H7 (cell line): Measurements from ENCODE around the gene TRAK1. TPM values are rescaled to one million over a fixed set of nuclear protein-coding genes. Genes with fewer than 3 reads are reported as not detected.

Experiments
- DNase-seq: peaks from one replicate; pipeline ENCODE4 v3.0.0; 2012
- H3K27me3 ChIP-seq: 2 replicates; pipeline ENCODE4 v1.6.0; 2011; ENCODE audit warnings: mild to moderate bottlenecking, low read length; ENCODE audit not compliant: control insufficient read depth, insufficient read depth
- H3K36me3 ChIP-seq: replicated peaks from 2 replicates; pipeline ENCODE4 v1.5.1; 2011; ENCODE audit warnings: low read length; ENCODE audit not compliant: control insufficient read depth, insufficient read depth
- H3K4me3 ChIP-seq: 2 replicates; pipeline ENCODE4 v1.5.1; 2011; ENCODE audit warnings: low read depth, mild to moderate bottlenecking, control low read depth, low read length, moderate library complexity; ENCODE audit not compliant: insufficient read depth
- total RNA-seq: library from RNA; depleted of rRNA; stranded (reverse); fragments of >200 nt; shearing (Covaris generic); gene quantifications from 2 replicates; pipeline ENCODE4 v1.2.3, GENCODE V29; 2014

TRAK1 gene
- total RNA-seq, 1 experiment from 2014 or later, result 20.6 TPM

- DNase-seq, result no peak
- no peaks in the 10 kb centered on the region for H3K27me3 ChIP-seq
- no peak overlapping the region for H3K4me3 ChIP-seq
- no peaks in the 10 kb centered on the region for H3K36me3 ChIP-seq
These were observed 84.5 kb downstream of the TRAK1 start for GRCh38 chr3:42175386-42176240.

DNA sequence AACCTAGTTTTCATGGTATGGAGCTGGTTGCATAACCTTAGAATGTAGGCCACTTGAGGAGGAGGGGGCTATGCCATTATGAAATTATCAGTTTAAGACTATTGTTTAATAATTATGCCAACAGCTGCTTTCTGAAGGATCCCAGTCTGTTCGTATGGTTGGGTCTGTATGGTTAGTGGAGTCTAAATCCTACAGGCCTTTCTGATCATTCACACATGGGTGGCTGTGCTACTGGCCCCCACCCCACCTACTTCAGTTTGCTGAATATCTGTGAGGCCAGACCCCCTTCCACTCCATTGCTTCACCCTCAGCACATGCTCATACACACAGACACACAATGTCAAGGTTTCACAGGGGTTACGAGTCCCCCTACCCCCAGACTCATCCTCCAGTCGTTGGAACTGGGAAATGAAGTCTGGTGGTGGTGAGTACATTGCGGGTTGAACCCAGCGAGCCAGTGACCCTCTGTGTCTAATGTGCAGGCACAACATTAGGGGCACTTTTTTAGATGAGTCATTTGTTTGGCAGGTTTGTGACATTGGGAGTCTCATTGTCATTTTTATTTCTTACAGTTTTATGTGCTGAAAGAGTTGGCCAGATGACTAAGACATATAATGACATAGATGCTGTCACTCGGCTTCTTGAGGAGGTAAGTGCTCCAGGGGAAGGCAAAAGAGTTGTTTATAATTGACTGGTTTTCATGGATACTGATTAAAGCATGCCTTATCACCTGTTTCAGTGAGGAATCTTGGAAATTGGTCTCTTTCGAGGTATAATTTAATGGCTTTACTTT lies 85.3 kb downstream of the TRAK1 start:
- Histone ChIP-seq H3K36me3 (no peaks in the 10 kb centered on the region), H3K4me3 (no peak overlapping the region), H3K27me3 (no peaks in the 10 kb centered on the region)
- no peak for DNase-seq

DNA sequence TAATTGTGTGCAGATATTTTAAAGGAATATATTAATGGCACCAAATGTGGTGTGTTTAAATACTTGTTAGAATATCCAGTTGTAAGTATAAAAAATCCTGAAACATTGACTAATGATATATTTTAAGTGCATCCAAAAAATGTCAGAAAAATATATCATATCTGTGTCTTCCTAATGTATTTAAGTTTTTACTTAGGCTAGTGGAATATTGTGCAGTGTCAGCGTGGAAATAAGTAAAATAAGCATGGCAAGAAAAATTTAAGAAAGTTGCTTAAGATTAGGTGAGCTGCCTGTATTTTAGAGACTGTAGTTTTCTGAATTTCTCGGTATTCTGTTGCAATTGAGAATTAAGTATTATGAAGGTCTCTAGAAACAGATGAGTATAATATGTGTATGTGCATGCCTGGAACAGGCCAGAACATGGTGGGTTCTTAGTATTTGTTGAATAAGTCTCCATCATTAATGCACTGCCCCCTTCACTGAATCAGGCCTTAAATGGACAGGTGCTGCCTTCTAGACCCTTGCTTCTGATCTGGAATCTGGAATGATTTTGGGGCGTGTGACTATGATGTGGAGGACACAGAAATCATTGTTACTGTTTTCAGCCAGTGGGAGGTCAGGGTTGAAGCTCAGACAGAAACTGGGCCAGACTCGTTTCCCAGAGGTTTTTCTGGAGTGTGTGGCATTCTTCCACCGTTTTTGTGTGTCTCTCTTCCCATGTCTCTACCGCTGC lies 86.1 kb downstream of the TRAK1 start:
- Histone ChIP-seq H3K27me3 (no peaks in the 10 kb centered on the region), H3K4me3 (no peak overlapping the region), H3K36me3 (no peaks in the 10 kb centered on the region)
- DNase-seq, result no peak

- no peaks in the 10 kb centered on the region for H3K27me3 ChIP-seq
- DNase-seq, result no peak
- H3K4me3 ChIP-seq, result no peak overlapping the region
- no peaks in the 10 kb centered on the region for H3K36me3 ChIP-seq
These were observed 86.6 kb downstream of the TRAK1 start for GRCh38 chr3:42177801-42178150.

- DNase-seq, result peak; percentile 39
- Histone ChIP-seq H3K4me3 (no peak overlapping the region), H3K27me3 (no peaks in the 10 kb centered on the region), H3K36me3 (no peaks in the 10 kb centered on the region)
These were observed 88.1 kb downstream of the TRAK1 start for GRCh38 chr3:42179110-42179725.

- Histone ChIP-seq H3K4me3 (no peak overlapping the region), H3K27me3 (no peaks in the 10 kb centered on the region), H3K36me3 (no peaks in the 10 kb centered on the region)
- no peak for DNase-seq
These were observed 89.7 kb downstream of the TRAK1 start for GRCh38 chr3:42180901-42181300.

DNA sequence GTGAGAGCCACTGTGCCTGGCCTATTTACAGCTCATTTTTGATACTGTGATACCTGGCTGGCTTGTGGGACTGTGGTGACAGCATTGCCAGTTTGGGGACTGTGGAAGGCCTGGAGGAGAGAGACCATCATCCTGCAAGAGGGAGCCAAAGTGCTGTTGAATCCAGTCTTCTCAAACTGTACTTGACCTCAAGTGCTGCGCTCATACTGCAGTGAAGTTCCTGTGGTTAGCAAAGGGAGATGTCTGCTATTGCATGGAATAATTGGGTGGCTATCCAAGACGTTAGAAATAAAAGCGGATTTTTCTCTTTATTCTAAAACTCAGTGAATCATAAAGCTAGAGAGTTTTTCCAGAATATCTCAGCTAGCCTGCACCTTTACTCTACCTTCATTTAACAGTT lies 91.4 kb downstream of the TRAK1 start:
- Histone ChIP-seq H3K27me3 (no peaks in the 10 kb centered on the region), H3K4me3 (no peak overlapping the region), H3K36me3 (no peaks in the 10 kb centered on the region)
- DNase-seq, result no peak

DNA sequence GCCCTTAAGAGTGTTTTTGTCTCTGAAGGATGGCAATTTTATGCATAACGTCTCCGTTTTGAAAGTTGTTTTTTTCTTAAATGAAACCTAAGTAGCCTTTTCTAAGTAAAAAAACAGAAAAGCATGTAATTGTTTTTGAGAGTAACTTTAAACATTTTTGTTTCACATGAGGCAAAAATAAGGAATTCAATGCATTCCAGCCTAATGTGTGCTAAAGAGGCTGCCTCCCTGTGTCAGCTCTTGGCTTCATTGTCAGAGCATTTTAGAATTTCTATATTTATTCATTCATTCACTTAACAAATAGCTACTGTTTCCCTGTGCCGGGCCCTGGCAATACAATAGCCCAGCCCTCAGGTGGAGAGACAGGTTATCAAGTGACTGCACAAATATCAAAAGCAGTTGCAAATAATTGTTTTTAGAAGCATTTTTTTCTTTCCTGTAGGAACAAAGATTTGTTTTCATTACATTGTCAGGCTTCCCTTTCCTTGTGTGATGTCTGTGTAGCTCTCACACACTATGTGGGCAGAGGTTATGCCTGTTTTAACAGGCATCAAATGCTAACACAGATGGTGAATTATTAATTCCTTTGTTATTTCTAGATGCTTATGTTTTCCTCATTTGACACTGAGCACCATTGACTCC lies 93.0 kb downstream of the TRAK1 start:
- DNase-seq, result no peak
- Histone ChIP-seq H3K27me3 (no peaks in the 10 kb centered on the region), H3K4me3 (no peak overlapping the region), H3K36me3 (no peaks in the 10 kb centered on the region; the same call in none of the 2 replicates)

GRCh38 chr3:42184651-42185443 lies 93.7 kb downstream of the TRAK1 start:
- Histone ChIP-seq H3K4me3 (no peak overlapping the region), H3K36me3 (no peaks in the 10 kb centered on the region; the same call in none of the 2 replicates), H3K27me3 (no peaks in the 10 kb centered on the region)
- no peak for DNase-seq

DNA sequence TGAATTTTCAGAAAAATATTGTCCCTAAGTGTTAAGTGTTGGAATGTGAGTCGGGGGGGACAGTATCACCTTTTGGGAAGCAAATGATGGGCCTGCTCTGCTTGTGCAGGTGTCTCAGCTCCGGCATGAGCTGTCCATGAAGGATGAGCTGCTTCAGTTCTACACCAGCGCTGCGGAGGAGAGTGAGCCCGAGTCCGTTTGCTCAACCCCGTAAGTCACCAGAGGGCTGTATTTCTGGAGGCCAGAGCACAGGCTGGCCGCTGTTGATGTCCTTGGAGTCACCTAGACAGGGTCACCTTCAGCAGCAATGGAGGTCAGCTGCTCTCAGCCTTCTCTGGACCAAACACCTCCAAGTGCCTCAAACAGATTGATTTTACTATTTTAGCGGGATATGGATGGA lies 96.8 kb downstream of the TRAK1 start:
- H3K27me3 ChIP-seq, result no peaks in the 10 kb centered on the region
- no peaks in the 10 kb centered on the region; the same call in none of the 2 replicates for H3K36me3 ChIP-seq
- DNase-seq, result no peak
- H3K4me3 ChIP-seq, result no peak overlapping the region

DNA sequence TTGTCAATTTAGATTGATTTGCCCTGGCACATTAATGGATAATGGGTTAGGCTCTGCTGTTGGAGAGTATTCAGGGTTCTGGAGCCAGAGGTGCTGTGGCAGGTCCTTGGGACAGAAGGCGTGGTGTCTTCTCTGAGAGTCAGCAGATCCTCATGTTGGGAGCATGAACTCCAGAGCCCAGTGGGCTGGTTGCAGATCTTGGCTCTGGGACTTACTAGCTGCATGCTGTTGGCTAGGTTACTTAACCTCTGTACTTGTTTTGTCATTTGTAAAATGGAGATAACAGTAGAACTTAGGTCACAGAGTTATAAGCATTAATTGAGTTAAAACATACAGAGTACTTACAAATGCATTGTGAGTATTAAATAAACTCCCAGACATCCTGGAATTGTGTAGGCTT lies 97.2 kb downstream of the TRAK1 start:
- no peak for DNase-seq
- Histone ChIP-seq H3K4me3 (no peak overlapping the region), H3K27me3 (no peaks in the 10 kb centered on the region), H3K36me3 (no peaks in the 10 kb centered on the region; the same call in none of the 2 replicates)

GRCh38 chr3:42189001-42189460 lies 97.9 kb downstream of the TRAK1 start:
- DNase-seq, result no peak
- no peak overlapping the region for H3K4me3 ChIP-seq

DNA sequence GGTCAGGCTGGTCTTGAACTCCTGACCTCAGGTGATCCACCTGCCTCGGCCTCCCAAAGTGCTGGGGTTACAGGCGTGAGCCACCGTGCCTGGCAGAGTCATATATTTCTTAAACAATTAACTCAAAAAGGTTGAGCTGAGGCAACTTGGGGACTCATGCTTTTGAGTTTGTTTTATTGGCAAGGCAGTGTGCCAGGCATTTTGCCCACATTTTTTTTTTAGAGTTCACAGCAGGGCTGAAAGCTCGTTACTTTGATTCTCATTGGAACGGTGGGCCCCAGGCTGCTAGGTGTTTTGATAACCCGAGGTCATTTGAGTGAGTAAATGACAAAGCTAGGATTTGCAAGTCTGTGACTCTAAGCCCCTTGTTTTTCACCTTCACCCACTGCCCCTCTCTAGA lies 98.6 kb downstream of the TRAK1 start:
- DNase-seq, result no peak
- peaks cover 3% of the 10 kb centered on the region for H3K36me3 ChIP-seq
- H3K27me3 ChIP-seq, result no peaks in the 10 kb centered on the region
- H3K4me3 ChIP-seq, result no peak overlapping the region

More at GRCh38 chr3:42189001-42189460, 97.9 kb downstream of the TRAK1 start:
- H3K36me3 ChIP-seq, result no peaks in the 10 kb centered on the region; the same call in none of the 2 replicates
- H3K27me3 ChIP-seq, result no peaks in the 10 kb centered on the region
